Memory B cell (primary cell): ENCODE data around the gene ADGRL2.

Experiments
- ATAC-seq: fragments of 150-1000 bp; cut with Tn5 transposase; 2 replicates; pipeline ENCODE4 v1.10.0; 2021; ENCODE audit warnings: low read depth, mild to moderate bottlenecking, moderate library complexity
- DNase-seq, 2 donors: peaks; one replicate each; pipeline ENCODE4 v3.0.0; 2022; ENCODE audit warnings: low spot score in 2 of 2
- H3K27ac Mint-ChIP-seq: one replicate; pipeline ENCODE4 v1.8.0; 2022; ENCODE audit warnings: mild to moderate bottlenecking, moderate library complexity, mixed read lengths
- H3K27me3 Mint-ChIP-seq: one replicate; pipeline ENCODE4 v1.8.0; 2022; ENCODE audit warnings: mixed read lengths
- H3K36me3 Mint-ChIP-seq: one replicate; pipeline ENCODE4 v1.8.0; 2022; ENCODE audit warnings: mild to moderate bottlenecking, mixed read lengths
- H3K4me1 Mint-ChIP-seq: one replicate; pipeline ENCODE4 v1.8.0; 2022; ENCODE audit warnings: mixed read lengths
- H3K4me3 Mint-ChIP-seq: one replicate; pipeline ENCODE4 v1.8.0; 2022; ENCODE audit warnings: mild to moderate bottlenecking, moderate library complexity, mixed read lengths
- H3K9me3 Mint-ChIP-seq: one replicate; pipeline ENCODE4 v1.8.0; 2022; ENCODE audit warnings: mixed read lengths

ADGRL2 gene

GRCh38 chr1:81801651-81802456, 1.1 kb downstream of the ADGRL2 start:
- H3K27ac Mint-ChIP-seq: no peak overlapping the region
- H3K4me3 Mint-ChIP-seq: no peak overlapping the region
- ATAC-seq: no peak
- H3K9me3 Mint-ChIP-seq: no peaks in the 10 kb centered on the region
- H3K4me1 Mint-ChIP-seq: peaks cover 4% of the 10 kb centered on the region
- no peak for DNase-seq
- peaks cover 10% of the 10 kb centered on the region for H3K27me3 Mint-ChIP-seq
- no peaks in the 10 kb centered on the region for H3K36me3 Mint-ChIP-seq

- no peak overlapping the region for H3K27ac Mint-ChIP-seq
- peaks cover 4% of the 10 kb centered on the region for H3K4me1 Mint-ChIP-seq
- H3K27me3 Mint-ChIP-seq: peaks cover 10% of the 10 kb centered on the region
- ATAC-seq (no peak), DNase-seq (no peak)
- no peaks in the 10 kb centered on the region for H3K36me3 Mint-ChIP-seq
- H3K4me3 Mint-ChIP-seq: no peak overlapping the region
- no peaks in the 10 kb centered on the region for H3K9me3 Mint-ChIP-seq
Measured at GRCh38 chr1:81802457-81802706, 1.6 kb downstream of the ADGRL2 start.

- H3K4me3 Mint-ChIP-seq: no peak overlapping the region
- no peak overlapping the region for H3K27ac Mint-ChIP-seq
- H3K9me3 Mint-ChIP-seq: no peaks in the 10 kb centered on the region
- DNase-seq (no peak), ATAC-seq (no peak)
- peaks cover 10% of the 10 kb centered on the region for H3K27me3 Mint-ChIP-seq
- H3K4me1 Mint-ChIP-seq: peaks cover 4% of the 10 kb centered on the region
- no peaks in the 10 kb centered on the region for H3K36me3 Mint-ChIP-seq
Measured at GRCh38 chr1:81802707-81803430, 2.1 kb downstream of the ADGRL2 start.

GRCh38 chr1:81803431-81804110, 2.8 kb downstream of the ADGRL2 start:
- Mint-ChIP-seq H3K4me3 (no peak overlapping the region), H3K36me3 (no peaks in the 10 kb centered on the region), H3K27ac (no peak overlapping the region), H3K9me3 (no peaks in the 10 kb centered on the region), H3K27me3 (peaks cover 10% of the 10 kb centered on the region), H3K4me1 (peaks cover 4% of the 10 kb centered on the region)
- ATAC-seq (no peak), DNase-seq (no peak)

GRCh38 chr1:81804312-81804711, 3.6 kb downstream of the ADGRL2 start:
- ATAC-seq: no peak
- peaks cover 4% of the 10 kb centered on the region for H3K4me1 Mint-ChIP-seq

GRCh38 chr1:81805537-81806431, 5.0 kb downstream of the ADGRL2 start:
- no peak for ATAC-seq
- DNase-seq: no peak
- Mint-ChIP-seq H3K27me3 (peaks cover 8% of the 10 kb centered on the region), H3K36me3 (no peaks in the 10 kb centered on the region), H3K4me3 (no peak overlapping the region), H3K27ac (no peak overlapping the region), H3K4me1 (peaks cover 4% of the 10 kb centered on the region), H3K9me3 (no peaks in the 10 kb centered on the region)

More at GRCh38 chr1:81804312-81804711, 3.6 kb downstream of the ADGRL2 start:
- Mint-ChIP-seq H3K27me3 (peaks cover 10% of the 10 kb centered on the region), H3K4me3 (no peak overlapping the region), H3K9me3 (no peaks in the 10 kb centered on the region), H3K27ac (no peak overlapping the region), H3K36me3 (no peaks in the 10 kb centered on the region)
- DNase-seq: no peak

GRCh38 chr1:81806432-81806770, 5.7 kb downstream of the ADGRL2 start:
- peaks cover 4% of the 10 kb centered on the region for H3K4me1 Mint-ChIP-seq
- no peak overlapping the region for H3K4me3 Mint-ChIP-seq
- ATAC-seq (no peak), DNase-seq (no peak)
- H3K36me3 Mint-ChIP-seq: no peaks in the 10 kb centered on the region
- H3K9me3 Mint-ChIP-seq: no peaks in the 10 kb centered on the region
- H3K27ac Mint-ChIP-seq: no peak overlapping the region
- peaks cover 8% of the 10 kb centered on the region for H3K27me3 Mint-ChIP-seq

GRCh38 chr1:81808760-81809159, 8.0 kb downstream of the ADGRL2 start:
- H3K4me1 Mint-ChIP-seq: no peaks in the 10 kb centered on the region
- H3K9me3 Mint-ChIP-seq: no peaks in the 10 kb centered on the region
- H3K4me3 Mint-ChIP-seq: no peak overlapping the region
- DNase-seq (no peak), ATAC-seq (no peak)
- H3K27me3 Mint-ChIP-seq: peaks cover 4% of the 10 kb centered on the region
- H3K36me3 Mint-ChIP-seq: no peaks in the 10 kb centered on the region
- no peak overlapping the region for H3K27ac Mint-ChIP-seq

- Mint-ChIP-seq H3K27ac (no peak overlapping the region), H3K36me3 (no peaks in the 10 kb centered on the region), H3K27me3 (no peaks in the 10 kb centered on the region), H3K4me1 (no peaks in the 10 kb centered on the region), H3K4me3 (no peak overlapping the region), H3K9me3 (no peaks in the 10 kb centered on the region)
- DNase-seq: no peak
- no peak for ATAC-seq
Measured at GRCh38 chr1:81809808-81810207, 9.1 kb downstream of the ADGRL2 start.

GRCh38 chr1:81811757-81812371, 11.1 kb downstream of the ADGRL2 start:
- DNase-seq: no peak
- no peaks in the 10 kb centered on the region for H3K36me3 Mint-ChIP-seq
- no peak overlapping the region for H3K27ac Mint-ChIP-seq
- no peaks in the 10 kb centered on the region for H3K4me1 Mint-ChIP-seq
- ATAC-seq: no peak
- no peaks in the 10 kb centered on the region for H3K27me3 Mint-ChIP-seq
- no peaks in the 10 kb centered on the region for H3K9me3 Mint-ChIP-seq
- H3K4me3 Mint-ChIP-seq: no peak overlapping the region

GRCh38 chr1:81812712-81813111, 12.0 kb downstream of the ADGRL2 start:
- no peaks in the 10 kb centered on the region for H3K36me3 Mint-ChIP-seq
- H3K4me1 Mint-ChIP-seq: no peaks in the 10 kb centered on the region
- no peak overlapping the region for H3K4me3 Mint-ChIP-seq
- no peak overlapping the region for H3K27ac Mint-ChIP-seq
- H3K27me3 Mint-ChIP-seq: no peaks in the 10 kb centered on the region
- no peaks in the 10 kb centered on the region for H3K9me3 Mint-ChIP-seq
- no peak for ATAC-seq
- DNase-seq: no peak

GRCh38 chr1:81813691-81814090, 13.0 kb downstream of the ADGRL2 start:
- Mint-ChIP-seq H3K4me3 (no peak overlapping the region), H3K4me1 (no peaks in the 10 kb centered on the region)
- no peak for ATAC-seq

GRCh38 chr1:81819613-81820012, 18.9 kb downstream of the ADGRL2 start:
- Mint-ChIP-seq H3K9me3 (no peaks in the 10 kb centered on the region), H3K4me3 (no peak overlapping the region), H3K27me3 (no peaks in the 10 kb centered on the region), H3K27ac (no peak overlapping the region), H3K36me3 (no peaks in the 10 kb centered on the region), H3K4me1 (no peaks in the 10 kb centered on the region)
- no peak for DNase-seq
- no peak for ATAC-seq

More at GRCh38 chr1:81813691-81814090, 13.0 kb downstream of the ADGRL2 start:
- H3K36me3 Mint-ChIP-seq: no peaks in the 10 kb centered on the region
- no peaks in the 10 kb centered on the region for H3K27me3 Mint-ChIP-seq
- no peaks in the 10 kb centered on the region for H3K9me3 Mint-ChIP-seq
- H3K27ac Mint-ChIP-seq: no peak overlapping the region
- DNase-seq: no peak
